ENCODE measurements around the gene FAM184A. TPM values are rescaled to one million over a fixed set of nuclear protein-coding genes. Genes with fewer than 3 reads are reported as not detected.

FAM184A gene
- polyA plus RNA-seq, 2 of the 4 experiments (the other 2 are of a cell fraction) = 0.06 TPM; not detected in 1

- no peak for DNase-seq (ENCODE audit: low read depth in 1 of 2, low spot score in 1 of 2)
- ChIA-PET POLR2A (no interaction called here), CTCF (interaction anchor here (6.2 kb wide), 1 partner anchor 144 kb away, joined by 36 read pairs; no protein-coding TSS in a partner anchor)
- no peak for FAIRE-seq
- no peak overlapping the region for H3K27ac ChIP-seq
- no peaks in the 10 kb centered on the region for H3K9me3 ChIP-seq
- ATAC-seq = no peak
- no peak overlapping the region for H3K4me2 ChIP-seq
- no peak overlapping the region for H3K4me3 ChIP-seq
- TF ChIP-seq ESRRA (IDR thresholded peaks at IDR 0.05; ENCODE audit: borderline replicate concordance, low read length) (no peak), MYC (IDR thresholded peaks at IDR 0.05; ENCODE audit: borderline replicate concordance, low read length) (no peak), CBX2 (IDR thresholded peaks at IDR 0.05; ENCODE audit: borderline replicate concordance, low read depth) (no peak), RARB (CRISPR knock-in tag; IDR thresholded peaks at IDR 0.05) (no peak), HOXB13 (CRISPR knock-in tag; IDR thresholded peaks at IDR 0.05; ENCODE audit: low read depth) (no peak), NFE2L2 (conservative IDR thresholded peaks at IDR 0.05; ENCODE audit: low read length) (no peak), SMC3 (IDR thresholded peaks at IDR 0.05) (no peak), ZFP36 (IDR thresholded peaks at IDR 0.05; ENCODE audit: borderline replicate concordance, partially characterized antibody) (no peak), HOXA7 (CRISPR knock-in tag; IDR thresholded peaks at IDR 0.05) (no peak), ZC3H11A (IDR thresholded peaks at IDR 0.05) (no peak), ELK1 (IDR thresholded peaks at IDR 0.05; ENCODE audit: low read depth, low read length) (no peak)
- 28% methylated on average over 2 of the region's 2 CpGs for WGBS (ENCODE audit: missing lambda C conversion rate)
- H3K4me1 ChIP-seq = no peaks in the 10 kb centered on the region
Observed at GRCh38 chr6:118967239-118967638, 111.2 kb downstream of the FAM184A start.

DNA sequence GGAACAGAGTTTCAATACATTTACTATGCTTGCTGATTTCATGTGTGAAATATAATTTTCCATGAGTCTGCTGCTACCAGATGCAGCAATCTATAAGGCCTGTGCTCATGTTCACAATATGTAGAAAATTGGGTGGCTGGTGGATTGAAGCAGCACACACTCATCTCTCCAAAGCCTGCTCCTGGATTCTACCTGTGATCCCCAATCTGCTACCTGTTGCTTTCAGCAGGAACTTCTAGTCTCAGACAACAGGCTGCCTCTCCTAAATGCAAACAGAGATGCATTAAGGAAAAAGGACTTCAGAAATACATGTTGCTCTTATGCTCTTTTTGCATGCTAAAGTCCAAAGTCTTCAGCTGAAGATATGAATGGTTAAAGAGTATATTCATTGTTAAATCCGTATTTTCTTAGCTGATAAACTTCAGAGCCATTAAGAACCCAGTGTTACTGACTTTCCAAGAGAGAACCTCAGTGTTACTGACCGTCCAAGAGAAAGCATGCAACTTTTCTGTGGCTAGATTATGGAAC lies 112.6 kb downstream of the FAM184A start:
- POLR2A ChIA-PET = no interaction called here
- DNase-seq (ENCODE audit: low read depth in 1 of 2, low spot score in 1 of 2) (no peak), ATAC-seq (no peak), FAIRE-seq (no peak)
- 10% methylated on average over 2 of the region's 2 CpGs for WGBS (ENCODE audit: missing lambda C conversion rate)
- no peaks in the 10 kb centered on the region for H3K9me3 ChIP-seq
- TF ChIP-seq NPAS2 (CRISPR knock-in tag; IDR thresholded peaks at IDR 0.05; ENCODE audit: borderline replicate concordance) = no peak
- TF ChIP-seq ZFP36 (IDR thresholded peaks at IDR 0.05; ENCODE audit: borderline replicate concordance, partially characterized antibody) = no peak
- no peak for TF ChIP-seq HDAC2 (IDR thresholded peaks at IDR 0.05)
- no peak for TF ChIP-seq PHF8 (IDR thresholded peaks at IDR 0.05; ENCODE audit: borderline replicate concordance, low read depth)
- TF ChIP-seq CBX8 (IDR thresholded peaks at IDR 0.05) = no peak
- no peak for TF ChIP-seq NFE2L2 (conservative IDR thresholded peaks at IDR 0.05; ENCODE audit: low read length)
- no peak for TF ChIP-seq REST (IDR thresholded peaks at IDR 0.05)
- TF ChIP-seq SREBF2 (IDR thresholded peaks at IDR 0.05) = no peak
- TF ChIP-seq HOXB13 (CRISPR knock-in tag; IDR thresholded peaks at IDR 0.05; ENCODE audit: low read depth) = no peak
- TF ChIP-seq CBX2 (IDR thresholded peaks at IDR 0.05; ENCODE audit: borderline replicate concordance, low read depth) = no peak
- no peak for TF ChIP-seq ZNF302 (CRISPR knock-in tag; IDR thresholded peaks at IDR 0.05)
- TF ChIP-seq, protein P1, sequence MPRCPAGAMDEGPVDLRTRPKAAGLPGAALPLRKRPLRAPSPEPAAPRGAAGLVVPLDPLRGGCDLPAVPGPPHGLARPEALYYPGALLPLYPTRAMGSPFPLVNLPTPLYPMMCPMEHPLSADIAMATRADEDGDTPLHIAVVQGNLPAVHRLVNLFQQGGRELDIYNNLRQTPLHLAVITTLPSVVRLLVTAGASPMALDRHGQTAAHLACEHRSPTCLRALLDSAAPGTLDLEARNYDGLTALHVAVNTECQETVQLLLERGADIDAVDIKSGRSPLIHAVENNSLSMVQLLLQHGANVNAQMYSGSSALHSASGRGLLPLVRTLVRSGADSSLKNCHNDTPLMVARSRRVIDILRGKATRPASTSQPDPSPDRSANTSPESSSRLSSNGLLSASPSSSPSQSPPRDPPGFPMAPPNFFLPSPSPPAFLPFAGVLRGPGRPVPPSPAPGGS (IDR thresholded peaks at IDR 0.05) = no peak
- no peak for TF ChIP-seq NR3C1 (IDR thresholded peaks at IDR 0.05)
- H3K4me1 ChIP-seq = no peaks in the 10 kb centered on the region
- CTCF ChIA-PET = interaction anchor here (4.3 kb wide), 1 partner anchor 145 kb away, joined by 35 read pairs; no protein-coding TSS in a partner anchor
- H3K27ac ChIP-seq = no peak overlapping the region
- no peak overlapping the region for H3K4me3 ChIP-seq
- H3K4me2 ChIP-seq = no peak overlapping the region

Data from A549 (cell line).